Activated CD8-positive, alpha-beta T cell treated with anti-CD3 and anti-CD28 coated beads for 36 hours (primary cell): ENCODE data around the gene MYO1H. TPM values are rescaled to one million over a fixed set of nuclear protein-coding genes. Genes with fewer than 3 reads are reported as not detected.
A peak's percentile ranks its signal among the peaks of the same experiment; 100 is the strongest.

Experiments
- ATAC-seq: fragments of 200-7000 bp; cut with Tn5 transposase; one replicate; pipeline ENCODE4 v1.10.0; 2021; ENCODE audit warnings: mild to moderate bottlenecking, moderate library complexity
- CTCF ChIA-PET: fragments of 350-600 bp; sonication (Branson Sonifier 250); formaldehyde crosslinking; loops from one replicate; lab custom pipeline; 2021; ENCODE audit warnings: antibody characterized with exemption; lab: Charles Lee
- POLR2A ChIA-PET: fragments of 350-600 bp; sonication (Branson Sonifier 250); formaldehyde crosslinking; loops from one replicate; lab custom pipeline; 2021; ENCODE audit warnings: antibody characterized with exemption; lab: Charles Lee
- DNase-seq: peaks from one replicate; pipeline ENCODE4 v3.0.0-alpha.2; 2020
- H3K27ac Mint-ChIP-seq: one replicate; pipeline ENCODE4 v1.8.0; 2021; ENCODE audit warnings: mild to moderate bottlenecking, mixed read lengths
- H3K27me3 Mint-ChIP-seq: one replicate; pipeline ENCODE4 v1.8.0; 2021; ENCODE audit warnings: mixed read lengths
- H3K36me3 Mint-ChIP-seq: one replicate; pipeline ENCODE4 v1.8.0; 2021; ENCODE audit warnings: low read depth, mixed read lengths
- H3K4me1 Mint-ChIP-seq: one replicate; pipeline ENCODE4 v1.8.0; 2021; ENCODE audit warnings: low read depth, mixed read lengths
- H3K4me3 Mint-ChIP-seq: one replicate; pipeline ENCODE4 v1.8.0; 2021; ENCODE audit warnings: mild to moderate bottlenecking, moderate library complexity, mixed read lengths
- H3K9me3 Mint-ChIP-seq: one replicate; pipeline ENCODE4 v1.8.0; 2021; ENCODE audit warnings: mixed read lengths
- intact Hi-C: fragments of 100-400 bp; cut with micrococcal nuclease; formaldehyde crosslinking; loops from one replicate; pipeline ENCODE4 v1.10.0; 2022
- total RNA-seq, 2 experiments: library from RNA; stranded (reverse); gene quantifications; one replicate each; pipeline ENCODE4 v1.2.3, GENCODE V29; 2021
- TF ChIP-seq, protein P1 (sequence below): fragments of 200-600 bp; IDR thresholded peaks from one replicate; pipeline ENCODE4 v1.8.0; 2022; ENCODE audit warnings: antibody characterized with exemption, mild to moderate bottlenecking

Gene MYO1H
- total RNA-seq, 2 experiments from 2014 or later = not detected

GRCh38 chr12:109432431-109432830, 84.7 kb downstream of the MYO1H start:
- no peak for ATAC-seq
- TF ChIP-seq, protein P1, sequence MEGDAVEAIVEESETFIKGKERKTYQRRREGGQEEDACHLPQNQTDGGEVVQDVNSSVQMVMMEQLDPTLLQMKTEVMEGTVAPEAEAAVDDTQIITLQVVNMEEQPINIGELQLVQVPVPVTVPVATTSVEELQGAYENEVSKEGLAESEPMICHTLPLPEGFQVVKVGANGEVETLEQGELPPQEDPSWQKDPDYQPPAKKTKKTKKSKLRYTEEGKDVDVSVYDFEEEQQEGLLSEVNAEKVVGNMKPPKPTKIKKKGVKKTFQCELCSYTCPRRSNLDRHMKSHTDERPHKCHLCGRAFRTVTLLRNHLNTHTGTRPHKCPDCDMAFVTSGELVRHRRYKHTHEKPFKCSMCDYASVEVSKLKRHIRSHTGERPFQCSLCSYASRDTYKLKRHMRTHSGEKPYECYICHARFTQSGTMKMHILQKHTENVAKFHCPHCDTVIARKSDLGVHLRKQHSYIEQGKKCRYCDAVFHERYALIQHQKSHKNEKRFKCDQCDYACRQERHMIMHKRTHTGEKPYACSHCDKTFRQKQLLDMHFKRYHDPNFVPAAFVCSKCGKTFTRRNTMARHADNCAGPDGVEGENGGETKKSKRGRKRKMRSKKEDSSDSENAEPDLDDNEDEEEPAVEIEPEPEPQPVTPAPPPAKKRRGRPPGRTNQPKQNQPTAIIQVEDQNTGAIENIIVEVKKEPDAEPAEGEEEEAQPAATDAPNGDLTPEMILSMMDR = no peak
- ChIA-PET POLR2A (no interaction called here), CTCF (interaction anchor here (0.6 to 2.5 kb wide), 25 partner anchors 8 to 413 kb away, joined by 3 to 23 read pairs (median 5); partner anchors contain the start of genes KCTD10 and UBE3B)
- Mint-ChIP-seq H3K36me3 (no peaks in the 10 kb centered on the region), H3K4me3 (no peak overlapping the region), H3K4me1 (peaks cover 10% of the 10 kb centered on the region), H3K27me3 (no peaks in the 10 kb centered on the region), H3K9me3 (no peaks in the 10 kb centered on the region), H3K27ac (no peak overlapping the region)
- intact Hi-C loops = no loop called here
- no peak for DNase-seq

DNA sequence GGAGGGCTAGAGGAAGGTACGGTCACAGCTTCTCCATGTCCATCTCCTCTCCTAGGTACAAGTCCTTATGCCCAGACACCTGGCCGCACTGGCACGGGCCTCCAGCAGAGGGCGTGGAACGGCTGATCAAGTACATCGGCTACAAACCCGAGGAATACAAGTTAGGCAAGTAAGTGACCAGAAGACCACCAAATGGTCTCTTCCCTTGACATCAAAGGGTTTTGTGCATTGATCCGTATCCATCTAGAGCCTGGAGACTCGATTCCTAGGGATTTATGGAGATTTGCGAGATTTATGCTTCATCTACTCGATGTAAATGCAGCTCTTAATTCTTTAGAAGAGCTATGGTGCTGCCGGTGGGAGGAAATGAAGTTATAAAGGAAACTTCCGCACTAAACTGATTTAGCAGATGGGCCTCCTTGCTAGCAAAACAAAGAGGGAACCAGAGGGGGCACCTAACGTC, 85.2 kb downstream of the MYO1H start:
- ChIA-PET CTCF (interaction anchor here (0.6 to 2.5 kb wide), 32 partner anchors 8 to 412 kb away, joined by 3 to 23 read pairs (median 4); partner anchors contain the start of genes KCTD10 and UBE3B), POLR2A (no interaction called here)
- Mint-ChIP-seq H3K27me3 (no peaks in the 10 kb centered on the region), H3K36me3 (no peaks in the 10 kb centered on the region), H3K27ac (peak overlapping the region; percentile 41), H3K9me3 (no peaks in the 10 kb centered on the region), H3K4me1 (peaks cover 10% of the 10 kb centered on the region), H3K4me3 (no peak overlapping the region)
- intact Hi-C loops = no loop called here
- TF ChIP-seq, protein P1 = peak; percentile 89
- ATAC-seq (peak; percentile 84), DNase-seq (peak; percentile 93)

DNA sequence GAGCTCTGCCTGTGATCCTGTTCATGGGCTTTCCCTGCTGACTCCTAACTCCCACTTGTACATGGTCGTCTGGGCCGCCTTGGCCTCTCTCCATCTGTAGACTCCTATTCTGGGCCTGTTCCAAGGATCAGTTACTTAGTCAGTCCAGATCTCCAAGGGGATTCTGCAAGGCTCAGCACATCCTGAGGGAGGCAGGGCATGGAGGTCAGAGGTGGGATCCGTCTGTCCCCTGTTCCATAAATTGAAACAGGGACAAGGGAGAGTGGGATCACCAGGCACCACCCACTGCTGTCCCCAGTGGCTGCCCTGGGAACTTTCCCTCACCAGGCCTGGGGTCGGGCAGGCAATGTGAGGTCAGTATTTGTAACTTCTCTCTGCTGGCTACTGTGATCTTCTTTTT, 85.9 kb downstream of the MYO1H start:
- no peak overlapping the region for H3K27ac Mint-ChIP-seq
- H3K27me3 Mint-ChIP-seq = no peaks in the 10 kb centered on the region
- ChIA-PET CTCF (interaction anchor here (0.6 to 2.5 kb wide), 27 partner anchors 10 to 412 kb away, joined by 3 to 23 read pairs (median 5); no protein-coding TSS in a partner anchor), POLR2A (no interaction called here)
- H3K9me3 Mint-ChIP-seq = no peaks in the 10 kb centered on the region
- no peak overlapping the region for H3K4me3 Mint-ChIP-seq
- intact Hi-C loops = no loop called here
- DNase-seq (no peak), ATAC-seq (no peak)
- TF ChIP-seq, protein P1 = no peak
- peaks cover 10% of the 10 kb centered on the region for H3K4me1 Mint-ChIP-seq
- no peaks in the 10 kb centered on the region for H3K36me3 Mint-ChIP-seq

- CTCF ChIA-PET = interaction anchor here (1.8 to 2.5 kb wide), 2 partner anchors 9 to 15 kb away, joined by 5 to 20 read pairs; no protein-coding TSS in a partner anchor
- Mint-ChIP-seq H3K4me1 (peaks cover 10% of the 10 kb centered on the region), H3K27ac (no peak overlapping the region), H3K27me3 (no peaks in the 10 kb centered on the region), H3K4me3 (no peak overlapping the region), H3K9me3 (no peaks in the 10 kb centered on the region), H3K36me3 (no peaks in the 10 kb centered on the region)
- DNase-seq (no peak), ATAC-seq (no peak)
- intact Hi-C loops = no loop called here
- POLR2A ChIA-PET = no interaction called here
- TF ChIP-seq, protein P1 = no peak
These were observed 86.9 kb downstream of the MYO1H start for GRCh38 chr12:109434582-109434981.

GRCh38 chr12:109435428-109436187, 87.9 kb downstream of the MYO1H start:
- DNase-seq (no peak), ATAC-seq (no peak)
- intact Hi-C loops = no loop called here
- ChIA-PET CTCF (interaction anchor here (1.2 kb wide), 1 partner anchor 79 kb away, joined by 3 read pairs; no protein-coding TSS in a partner anchor), POLR2A (no interaction called here)
- Mint-ChIP-seq H3K27me3 (no peaks in the 10 kb centered on the region), H3K9me3 (no peaks in the 10 kb centered on the region), H3K27ac (no peak overlapping the region), H3K36me3 (no peaks in the 10 kb centered on the region), H3K4me3 (no peak overlapping the region), H3K4me1 (peaks cover 10% of the 10 kb centered on the region)
- TF ChIP-seq, protein P1 = no peak
